OCI-LY7 (cell line): ENCODE results near the gene SMAD4.

ENCODE experiments used
- CTCF ChIP-seq: fragments of 200-600 bp; sonication (generic); conservative IDR thresholded peaks from 2 replicates; pipeline ENCODE4 v1.5.1; 2014; ENCODE audit warnings: mild to moderate bottlenecking, antibody characterized with exemption, low read length, moderate library complexity, mixed read lengths
- EZH2phosphoT487 ChIP-seq: fragments of 200-600 bp; sonication (generic); IDR thresholded peaks from 2 replicates; pipeline ENCODE4 v1.6.1; 2018; ENCODE audit warnings: low read depth, borderline replicate concordance, mild to moderate bottlenecking, mixed run types, antibody characterized with exemption, low read length, moderate library complexity, mixed read lengths

GRCh38 chr18:51076503-51076902 lies 46.5 kb downstream of the SMAD4 start:
- no peak for TF ChIP-seq CTCF
- no peak for TF ChIP-seq EZH2phosphoT487
